Neural cell (in vitro differentiated cells): ENCODE results near the gene CCDC30. TPM values are rescaled to one million over a fixed set of nuclear protein-coding genes. Genes with fewer than 3 reads are reported as not detected.
A peak's percentile ranks its signal among the peaks of the same experiment; 100 is the strongest.

Experiments
- H2AFZ ChIP-seq: fragments of 200-600, 300-800 bp; sonication (generic), shearing (Covaris generic); 2 replicates; pipeline ENCODE4 v1.6.0; 2014; ENCODE audit warnings: low read depth, mild to moderate bottlenecking, antibody characterized with exemption, low read length, moderate library complexity
- H3F3A ChIP-seq: fragments of 200-600 bp; shearing (Covaris generic); 2 replicates; pipeline ENCODE4 v1.6.1; 2016; ENCODE audit warnings: mild to moderate bottlenecking, moderate library complexity, mixed read lengths, antibody characterized with exemption, low read length; ENCODE audit not compliant: insufficient read depth, poor library complexity, severe bottlenecking
- H3K27ac ChIP-seq: fragments of 200-600, 300-800 bp; sonication (generic), shearing (Covaris generic); 2 replicates; pipeline ENCODE4 v1.5.1; 2014; ENCODE audit warnings: mild to moderate bottlenecking, low read length, moderate library complexity
- H3K27me3 ChIP-seq: fragments of 300-800, 200-600 bp; sonication (generic), shearing (Covaris generic); 2 replicates; pipeline ENCODE4 v1.6.0; 2014; ENCODE audit warnings: mild to moderate bottlenecking, low read depth, low read length, moderate library complexity; ENCODE audit not compliant: insufficient read depth
- H3K36me3 ChIP-seq: fragments of 300-800, 200-600 bp; sonication (generic), shearing (Covaris generic); 2 replicates; pipeline ENCODE4 v1.5.1; 2014; ENCODE audit warnings: mild to moderate bottlenecking, antibody characterized with exemption, low read length, moderate library complexity; ENCODE audit not compliant: insufficient read depth
- H3K4me2 ChIP-seq: fragments of 300-800, 200-600 bp; sonication (generic), shearing (Covaris generic); 2 replicates; pipeline ENCODE4 v1.6.0; 2014; ENCODE audit warnings: mild to moderate bottlenecking, low read length
- H3K4me3 ChIP-seq: fragments of 300-800, 200-600 bp; sonication (generic), shearing (Covaris generic); 2 replicates; pipeline ENCODE4 v1.5.1; 2014; ENCODE audit warnings: mild to moderate bottlenecking, low read length, moderate library complexity
- H3K79me2 ChIP-seq: fragments of 200-600 bp; shearing (Covaris generic); replicated peaks from 2 replicates; pipeline ENCODE4 v1.6.0; 2014; ENCODE audit warnings: mild to moderate bottlenecking, low read length, moderate library complexity; ENCODE audit not compliant: insufficient read depth
- H3K9ac ChIP-seq: fragments of 300-800, 200-600 bp; sonication (generic), shearing (Covaris generic); 2 replicates; pipeline ENCODE4 v1.6.1; 2016; ENCODE audit warnings: mild to moderate bottlenecking, low read length, mixed read lengths
- H3K9me2 ChIP-seq: fragments of 200-600 bp; shearing (Covaris generic); 2 replicates; pipeline ENCODE4 v1.6.1; 2016; ENCODE audit warnings: mild to moderate bottlenecking, low read length, mixed read lengths; ENCODE audit not compliant: insufficient read depth
- H3K9me3 ChIP-seq: fragments of 200-600, 300-800 bp; sonication (generic), shearing (Covaris generic); 2 replicates; pipeline ENCODE4 v1.6.1; 2016; ENCODE audit warnings: mild to moderate bottlenecking, mixed run types, low read length, moderate library complexity, mixed read lengths
- H4K20me1 ChIP-seq: fragments of 200-600 bp; shearing (Covaris generic); 2 replicates; pipeline ENCODE4 v1.6.1; 2016; ENCODE audit warnings: mild to moderate bottlenecking, mixed run types; ENCODE audit not compliant: insufficient read depth
- EP300 ChIP-seq: fragments of 450-650 bp; conservative IDR thresholded peaks from 2 replicates; pipeline ENCODE4 v1.6.1; 2014; ENCODE audit warnings: antibody characterized with exemption, mild to moderate bottlenecking, moderate library complexity; ENCODE audit not compliant: poor library complexity, severe bottlenecking
- EZH2 ChIP-seq: fragments of 200-600, 300-800 bp; shearing (Covaris generic), sonication (generic); IDR thresholded peaks from 2 replicates; pipeline ENCODE4 v1.6.1; 2014; ENCODE audit warnings: antibody characterized with exemption, low read length, borderline replicate concordance, mild to moderate bottlenecking; ENCODE audit not compliant: insufficient read depth, poor library complexity, severe bottlenecking
- MXI1 ChIP-seq: fragments of 450-650 bp; conservative IDR thresholded peaks from 2 replicates; pipeline ENCODE4 v1.6.1; 2014; ENCODE audit warnings: antibody characterized with exemption, mild to moderate bottlenecking; ENCODE audit not compliant: poor library complexity, severe bottlenecking
- POLR2AphosphoS5 ChIP-seq: IDR thresholded peaks from 2 replicates; pipeline ENCODE4 v1.6.1; 2012
- RAD21 ChIP-seq: fragments of 450-650 bp; conservative IDR thresholded peaks from 2 replicates; pipeline ENCODE4 v1.6.1; 2014; ENCODE audit warnings: antibody characterized with exemption, mild to moderate bottlenecking, moderate library complexity
- SMC3 ChIP-seq: fragments of 450-650 bp; conservative IDR thresholded peaks from 2 replicates; pipeline ENCODE4 v1.6.1; 2014; ENCODE audit warnings: antibody characterized with exemption, mild to moderate bottlenecking, moderate library complexity; ENCODE audit not compliant: poor library complexity
- TAF1 ChIP-seq: IDR thresholded peaks from 2 replicates; pipeline ENCODE4 v1.6.1; 2012; ENCODE audit warnings: low read depth
- polyA plus RNA-seq: library from polyadenylated mRNA; depleted of rRNA; stranded (reverse); fragments of >200 nt; gene quantifications from 2 replicates; pipeline ENCODE4 v1.2.3, GENCODE V29; 2014
- TF ChIP-seq, protein P1 (sequence below): fragments of 450-650 bp; IDR thresholded peaks from 2 replicates; pipeline ENCODE4 v1.5.1; 2014; ENCODE audit warnings: antibody characterized with exemption, mild to moderate bottlenecking, moderate library complexity; ENCODE audit not compliant: poor library complexity, severe bottlenecking
- TF ChIP-seq, protein P2 (sequence below): IDR thresholded peaks from 2 replicates; pipeline ENCODE4 v1.6.1; 2012; ENCODE audit warnings: borderline replicate concordance

CCDC30 gene
- polyA plus RNA-seq, 1 donor from 2014 or later: 13.2 TPM

DNA sequence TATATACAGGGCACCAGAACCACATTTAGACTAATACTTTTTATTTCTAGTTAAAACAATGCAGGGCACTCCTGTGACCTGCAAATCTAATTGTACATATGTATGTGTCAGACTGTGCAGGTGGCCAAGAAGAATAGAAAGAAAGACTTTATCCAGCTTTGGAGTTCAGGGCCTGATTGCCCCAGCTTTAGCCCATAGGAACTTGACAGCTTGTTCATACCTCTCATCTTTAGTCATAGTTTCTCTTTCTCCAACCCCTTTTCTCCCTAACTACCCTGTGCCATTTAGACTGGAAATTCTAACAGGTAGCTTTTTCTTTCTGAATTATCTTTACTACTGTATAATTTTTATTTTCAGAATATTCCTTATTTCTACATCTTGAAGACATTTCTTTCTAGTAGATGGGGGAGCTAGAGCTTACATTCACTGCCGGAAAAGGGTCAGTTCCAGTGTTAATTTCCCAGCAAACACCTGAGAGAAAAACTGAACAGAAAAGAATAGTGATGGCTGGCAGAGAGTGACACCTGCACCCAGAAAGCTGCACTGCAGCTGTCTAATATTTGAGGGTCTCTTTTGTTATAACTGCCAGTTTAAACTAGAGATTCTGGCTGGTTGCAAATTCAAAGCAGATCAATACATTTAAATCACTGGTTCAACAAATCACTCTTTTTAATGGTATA is 227.5 kb downstream of the CCDC30 start:
- Histone ChIP-seq H3K4me3 (no peak overlapping the region), H3K9ac (no peak overlapping the region), H3K36me3 (no peaks in the 10 kb centered on the region), H3K9me2 (no peaks in the 10 kb centered on the region), H3K27ac (no peak overlapping the region), H3K9me3 (no peaks in the 10 kb centered on the region), H3F3A (no peaks in the 10 kb centered on the region), H3K27me3 (no peaks in the 10 kb centered on the region), H4K20me1 (peaks cover 28% of the 10 kb centered on the region), H3K79me2 (peaks cover 95% of the 10 kb centered on the region), H3K4me2 (no peak overlapping the region), H2AFZ (no peak overlapping the region)
- TF ChIP-seq RAD21 (peak; percentile 55), POLR2AphosphoS5 (no peak), EP300 (no peak), EZH2 (no peak), SMC3 (peak; percentile 43), TAF1 (no peak), MXI1 (no peak)
- TF ChIP-seq, protein P1, sequence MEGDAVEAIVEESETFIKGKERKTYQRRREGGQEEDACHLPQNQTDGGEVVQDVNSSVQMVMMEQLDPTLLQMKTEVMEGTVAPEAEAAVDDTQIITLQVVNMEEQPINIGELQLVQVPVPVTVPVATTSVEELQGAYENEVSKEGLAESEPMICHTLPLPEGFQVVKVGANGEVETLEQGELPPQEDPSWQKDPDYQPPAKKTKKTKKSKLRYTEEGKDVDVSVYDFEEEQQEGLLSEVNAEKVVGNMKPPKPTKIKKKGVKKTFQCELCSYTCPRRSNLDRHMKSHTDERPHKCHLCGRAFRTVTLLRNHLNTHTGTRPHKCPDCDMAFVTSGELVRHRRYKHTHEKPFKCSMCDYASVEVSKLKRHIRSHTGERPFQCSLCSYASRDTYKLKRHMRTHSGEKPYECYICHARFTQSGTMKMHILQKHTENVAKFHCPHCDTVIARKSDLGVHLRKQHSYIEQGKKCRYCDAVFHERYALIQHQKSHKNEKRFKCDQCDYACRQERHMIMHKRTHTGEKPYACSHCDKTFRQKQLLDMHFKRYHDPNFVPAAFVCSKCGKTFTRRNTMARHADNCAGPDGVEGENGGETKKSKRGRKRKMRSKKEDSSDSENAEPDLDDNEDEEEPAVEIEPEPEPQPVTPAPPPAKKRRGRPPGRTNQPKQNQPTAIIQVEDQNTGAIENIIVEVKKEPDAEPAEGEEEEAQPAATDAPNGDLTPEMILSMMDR: peak; percentile 56
- TF ChIP-seq, protein P2, sequence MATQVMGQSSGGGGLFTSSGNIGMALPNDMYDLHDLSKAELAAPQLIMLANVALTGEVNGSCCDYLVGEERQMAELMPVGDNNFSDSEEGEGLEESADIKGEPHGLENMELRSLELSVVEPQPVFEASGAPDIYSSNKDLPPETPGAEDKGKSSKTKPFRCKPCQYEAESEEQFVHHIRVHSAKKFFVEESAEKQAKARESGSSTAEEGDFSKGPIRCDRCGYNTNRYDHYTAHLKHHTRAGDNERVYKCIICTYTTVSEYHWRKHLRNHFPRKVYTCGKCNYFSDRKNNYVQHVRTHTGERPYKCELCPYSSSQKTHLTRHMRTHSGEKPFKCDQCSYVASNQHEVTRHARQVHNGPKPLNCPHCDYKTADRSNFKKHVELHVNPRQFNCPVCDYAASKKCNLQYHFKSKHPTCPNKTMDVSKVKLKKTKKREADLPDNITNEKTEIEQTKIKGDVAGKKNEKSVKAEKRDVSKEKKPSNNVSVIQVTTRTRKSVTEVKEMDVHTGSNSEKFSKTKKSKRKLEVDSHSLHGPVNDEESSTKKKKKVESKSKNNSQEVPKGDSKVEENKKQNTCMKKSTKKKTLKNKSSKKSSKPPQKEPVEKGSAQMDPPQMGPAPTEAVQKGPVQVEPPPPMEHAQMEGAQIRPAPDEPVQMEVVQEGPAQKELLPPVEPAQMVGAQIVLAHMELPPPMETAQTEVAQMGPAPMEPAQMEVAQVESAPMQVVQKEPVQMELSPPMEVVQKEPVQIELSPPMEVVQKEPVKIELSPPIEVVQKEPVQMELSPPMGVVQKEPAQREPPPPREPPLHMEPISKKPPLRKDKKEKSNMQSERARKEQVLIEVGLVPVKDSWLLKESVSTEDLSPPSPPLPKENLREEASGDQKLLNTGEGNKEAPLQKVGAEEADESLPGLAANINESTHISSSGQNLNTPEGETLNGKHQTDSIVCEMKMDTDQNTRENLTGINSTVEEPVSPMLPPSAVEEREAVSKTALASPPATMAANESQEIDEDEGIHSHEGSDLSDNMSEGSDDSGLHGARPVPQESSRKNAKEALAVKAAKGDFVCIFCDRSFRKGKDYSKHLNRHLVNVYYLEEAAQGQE: no peak

DNA sequence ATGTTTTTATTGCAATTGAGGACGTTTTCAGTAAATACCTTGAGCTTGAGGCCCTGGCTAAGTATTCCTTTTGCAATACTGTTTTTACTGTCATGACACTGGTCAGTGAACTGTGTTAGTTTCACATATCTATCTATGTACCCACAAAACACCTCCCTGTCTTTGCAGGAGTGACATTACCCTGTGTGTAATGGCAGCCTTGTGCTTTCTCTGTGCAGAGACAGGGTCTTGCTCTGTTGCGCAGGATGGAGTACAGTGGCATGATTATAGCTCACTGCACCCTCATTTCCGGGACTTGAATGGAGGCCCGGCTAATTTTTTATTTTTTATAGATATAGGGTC is 228.0 kb downstream of the CCDC30 start:
- peaks cover 28% of the 10 kb centered on the region for H4K20me1 ChIP-seq
- no peak overlapping the region for H2AFZ ChIP-seq
- no peaks in the 10 kb centered on the region for H3K9me2 ChIP-seq
- no peak overlapping the region for H3K27ac ChIP-seq
- H3F3A ChIP-seq: no peaks in the 10 kb centered on the region
- H3K27me3 ChIP-seq: no peaks in the 10 kb centered on the region
- H3K9ac ChIP-seq: no peak overlapping the region
- H3K9me3 ChIP-seq: no peaks in the 10 kb centered on the region
- no peak overlapping the region for H3K4me3 ChIP-seq
- no peak overlapping the region for H3K4me2 ChIP-seq
- no peaks in the 10 kb centered on the region for H3K36me3 ChIP-seq
- TF ChIP-seq TAF1: no peak
- TF ChIP-seq EP300: no peak
- TF ChIP-seq, protein P2: no peak
- TF ChIP-seq POLR2AphosphoS5: no peak
- no peak for TF ChIP-seq EZH2
- TF ChIP-seq RAD21: no peak
- no peak for TF ChIP-seq MXI1
- TF ChIP-seq, protein P1: no peak
- TF ChIP-seq SMC3: no peak
- peaks cover 90% of the 10 kb centered on the region for H3K79me2 ChIP-seq
